ENCODE results near the gene GDF10. TPM values are rescaled to one million over a fixed set of nuclear protein-coding genes. Genes with fewer than 3 reads are reported as not detected.

The GDF10 gene
- total RNA-seq, 1 experiment from 2014 or later, result not detected

DNA sequence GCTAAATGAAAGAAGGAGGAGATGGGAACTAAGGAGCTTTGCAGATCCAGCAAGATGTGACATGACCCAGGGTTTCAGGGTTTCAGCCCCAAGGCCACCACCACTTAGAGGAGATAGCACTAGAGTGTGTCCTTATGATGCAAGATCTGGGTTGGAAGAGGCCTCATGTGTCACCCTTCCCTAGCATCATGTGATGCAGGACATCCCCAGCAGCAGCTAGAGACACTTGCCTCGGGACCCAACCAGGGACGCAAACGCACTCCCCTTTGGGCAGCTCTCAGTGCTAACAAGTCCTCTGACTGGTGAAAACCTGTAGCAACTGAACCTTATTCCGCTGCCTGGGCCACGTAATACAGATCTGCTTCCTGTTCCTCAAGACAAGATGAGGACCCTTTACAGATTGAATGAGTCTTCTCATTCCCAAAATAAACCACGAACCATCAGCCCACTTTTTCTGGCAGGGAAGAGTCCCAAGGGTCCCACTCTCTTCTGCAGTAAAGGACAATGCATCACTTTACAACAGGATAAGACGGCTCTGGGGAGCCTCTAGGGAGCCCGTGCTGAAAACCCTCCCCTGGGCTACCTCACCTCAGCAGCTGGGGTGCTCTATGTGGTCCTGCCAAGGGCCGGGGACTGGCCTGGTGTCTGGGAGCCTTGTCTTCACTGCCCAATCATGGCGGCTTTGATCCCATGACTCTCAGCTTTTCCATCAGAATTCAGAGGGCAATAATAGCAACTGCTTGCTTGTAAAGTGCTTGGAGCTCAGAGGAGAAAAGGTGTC lies 44.8 kb upstream of the GDF10 start:
- H3K36me3 ChIP-seq (ENCODE audit: low read depth, low read length), result no peaks in the 10 kb centered on the region
- no peaks in the 10 kb centered on the region for H3K9me2 ChIP-seq (replicated peaks; ENCODE audit: low read length)
- H3K27me3 ChIP-seq (ENCODE audit: low read length), result peaks cover 12% of the 10 kb centered on the region; the same call in 1 of the 2 replicates
- DNase-seq (no peak), ATAC-seq (no peak)
- H3K4me3 ChIP-seq (ENCODE audit: low read length), result no peak overlapping the region
- no peak overlapping the region for H3K9ac ChIP-seq (ENCODE audit: low read length)
- intact Hi-C loops (cut with micrococcal nuclease), result no loop called here
- ChIA-PET POLR2A (ENCODE audit: unreplicated experiment) (no interaction called here), CTCF (no interaction called here)
- H3K4me2 ChIP-seq (ENCODE audit: low read length), result no peak overlapping the region
- no peaks in the 10 kb centered on the region for H3K4me1 ChIP-seq (ENCODE audit: insufficient read depth, low read length)
- no peaks in the 10 kb centered on the region for H3K9me3 ChIP-seq (ENCODE audit: low read length)
- H4K20me1 ChIP-seq (ENCODE audit: low read length), result no peaks in the 10 kb centered on the region
- BruUV-seq (replicated peaks), result no TSS peak
- TF ChIP-seq, protein P1, sequence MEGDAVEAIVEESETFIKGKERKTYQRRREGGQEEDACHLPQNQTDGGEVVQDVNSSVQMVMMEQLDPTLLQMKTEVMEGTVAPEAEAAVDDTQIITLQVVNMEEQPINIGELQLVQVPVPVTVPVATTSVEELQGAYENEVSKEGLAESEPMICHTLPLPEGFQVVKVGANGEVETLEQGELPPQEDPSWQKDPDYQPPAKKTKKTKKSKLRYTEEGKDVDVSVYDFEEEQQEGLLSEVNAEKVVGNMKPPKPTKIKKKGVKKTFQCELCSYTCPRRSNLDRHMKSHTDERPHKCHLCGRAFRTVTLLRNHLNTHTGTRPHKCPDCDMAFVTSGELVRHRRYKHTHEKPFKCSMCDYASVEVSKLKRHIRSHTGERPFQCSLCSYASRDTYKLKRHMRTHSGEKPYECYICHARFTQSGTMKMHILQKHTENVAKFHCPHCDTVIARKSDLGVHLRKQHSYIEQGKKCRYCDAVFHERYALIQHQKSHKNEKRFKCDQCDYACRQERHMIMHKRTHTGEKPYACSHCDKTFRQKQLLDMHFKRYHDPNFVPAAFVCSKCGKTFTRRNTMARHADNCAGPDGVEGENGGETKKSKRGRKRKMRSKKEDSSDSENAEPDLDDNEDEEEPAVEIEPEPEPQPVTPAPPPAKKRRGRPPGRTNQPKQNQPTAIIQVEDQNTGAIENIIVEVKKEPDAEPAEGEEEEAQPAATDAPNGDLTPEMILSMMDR (conservative IDR thresholded peaks at IDR 0.05; ENCODE audit: low read depth, low read length), result no peak
- TF ChIP-seq EZH2phosphoT487 (IDR thresholded peaks at IDR 0.05; ENCODE audit: borderline replicate concordance, low read length) (no peak), EZH2 (IDR thresholded peaks at IDR 0.05; ENCODE audit: low read length, unreplicated experiment) (no peak)
- no peaks in the 10 kb centered on the region for H3K79me2 ChIP-seq (ENCODE audit: low read length)
- H3F3A ChIP-seq (ENCODE audit: low read length, unreplicated experiment), result no peaks in the 10 kb centered on the region
- no peak overlapping the region for H3K27ac ChIP-seq (ENCODE audit: low read length)
- no peak overlapping the region for H2AFZ ChIP-seq (ENCODE audit: low read length)

DNA sequence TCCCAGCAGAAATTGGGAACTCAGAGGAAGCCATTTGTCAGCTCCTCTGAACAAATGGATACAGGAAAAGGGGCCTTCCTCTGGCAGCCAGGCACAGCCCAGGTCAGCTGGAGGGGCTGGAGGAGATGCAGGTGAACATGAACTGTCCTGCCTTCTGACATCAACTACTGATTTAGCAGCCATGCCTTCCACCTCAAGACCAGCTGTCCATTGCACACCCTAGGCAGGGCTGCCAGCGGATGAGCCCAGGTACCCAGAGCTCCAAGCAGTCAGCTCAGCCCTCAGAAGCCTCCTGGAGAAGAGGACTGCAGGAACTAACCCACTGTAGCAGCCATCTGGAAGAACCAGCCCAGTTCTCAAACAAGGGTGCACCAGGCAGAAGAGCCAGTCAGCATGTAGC lies 44.1 kb upstream of the GDF10 start:
- no peaks in the 10 kb centered on the region for H3K9me3 ChIP-seq (ENCODE audit: low read length)
- H3K9me2 ChIP-seq (replicated peaks; ENCODE audit: low read length), result no peaks in the 10 kb centered on the region
- DNase-seq (no peak), ATAC-seq (no peak)
- no peaks in the 10 kb centered on the region for H3F3A ChIP-seq (ENCODE audit: low read length, unreplicated experiment)
- ChIA-PET POLR2A (ENCODE audit: unreplicated experiment) (no interaction called here), CTCF (no interaction called here)
- no peak overlapping the region for H3K9ac ChIP-seq (ENCODE audit: low read length)
- H3K4me1 ChIP-seq (ENCODE audit: insufficient read depth, low read length), result no peaks in the 10 kb centered on the region
- intact Hi-C loops (cut with micrococcal nuclease), result no loop called here
- H3K36me3 ChIP-seq (ENCODE audit: low read depth, low read length), result no peaks in the 10 kb centered on the region
- no TSS peak for BruUV-seq (replicated peaks)
- H3K27me3 ChIP-seq (ENCODE audit: low read length), result peaks cover 13% of the 10 kb centered on the region; the same call in 1 of the 2 replicates
- H4K20me1 ChIP-seq (ENCODE audit: low read length), result no peaks in the 10 kb centered on the region
- no peak overlapping the region for H3K4me2 ChIP-seq (ENCODE audit: low read length)
- no peak overlapping the region for H2AFZ ChIP-seq (ENCODE audit: low read length)
- no peak overlapping the region for H3K27ac ChIP-seq (ENCODE audit: low read length)
- no peaks in the 10 kb centered on the region for H3K79me2 ChIP-seq (ENCODE audit: low read length)
- no peak overlapping the region for H3K4me3 ChIP-seq (ENCODE audit: low read length)
- TF ChIP-seq EZH2 (IDR thresholded peaks at IDR 0.05; ENCODE audit: low read length, unreplicated experiment) (no peak), EZH2phosphoT487 (IDR thresholded peaks at IDR 0.05; ENCODE audit: borderline replicate concordance, low read length) (no peak)
- TF ChIP-seq, protein P1 (conservative IDR thresholded peaks at IDR 0.05; ENCODE audit: low read depth, low read length), result no peak

DNA sequence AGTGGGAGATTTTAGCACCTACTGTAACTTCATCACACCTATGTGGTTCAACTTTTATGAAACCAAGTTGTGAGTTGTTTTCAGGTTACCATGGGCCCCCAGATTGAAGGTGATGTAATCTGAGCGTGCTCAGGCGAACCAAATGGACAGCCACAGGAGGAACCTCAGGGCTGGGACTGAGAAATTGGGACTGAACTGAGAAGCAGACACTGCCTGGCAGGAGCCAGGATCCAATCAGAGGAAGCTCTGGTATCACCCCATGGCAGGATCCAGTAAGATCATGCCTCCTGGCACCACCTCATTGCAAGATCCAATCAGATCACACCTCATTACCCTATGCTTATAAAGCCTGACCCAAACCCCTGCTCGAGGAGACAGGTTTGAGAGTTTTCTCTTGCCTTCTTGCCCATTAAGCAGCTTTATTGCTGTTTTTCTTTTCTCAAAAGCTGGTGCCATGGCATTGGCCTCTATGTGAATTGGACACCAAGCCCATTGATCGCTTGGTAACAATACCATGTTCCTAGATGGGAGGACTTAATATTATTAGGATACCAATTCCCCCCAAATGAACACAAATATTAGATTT lies 43.2 kb upstream of the GDF10 start:
- POLR2A ChIA-PET (ENCODE audit: unreplicated experiment), result no interaction called here
- DNase-seq, result no peak
- TF ChIP-seq EZH2 (IDR thresholded peaks at IDR 0.05; ENCODE audit: low read length, unreplicated experiment) (no peak), EZH2phosphoT487 (IDR thresholded peaks at IDR 0.05; ENCODE audit: borderline replicate concordance, low read length) (no peak)
- TF ChIP-seq, protein P1 (conservative IDR thresholded peaks at IDR 0.05; ENCODE audit: low read depth, low read length), result no peak

More for the DNA sequence above, 43.2 kb upstream of the GDF10 start:
- no peaks in the 10 kb centered on the region for H3K79me2 ChIP-seq (ENCODE audit: low read length)
- no peaks in the 10 kb centered on the region for H3K36me3 ChIP-seq (ENCODE audit: low read depth, low read length)
- H3K9ac ChIP-seq (ENCODE audit: low read length), result no peak overlapping the region
- intact Hi-C loops (cut with micrococcal nuclease), result no loop called here
- no peak for ATAC-seq
- no peak overlapping the region for H3K4me2 ChIP-seq (ENCODE audit: low read length)
- BruUV-seq (replicated peaks), result no TSS peak
- H4K20me1 ChIP-seq (ENCODE audit: low read length), result no peaks in the 10 kb centered on the region
- no peak overlapping the region for H2AFZ ChIP-seq (ENCODE audit: low read length)
- H3K27ac ChIP-seq (ENCODE audit: low read length), result no peak overlapping the region
- no peaks in the 10 kb centered on the region for H3K9me3 ChIP-seq (ENCODE audit: low read length)
- no peaks in the 10 kb centered on the region for H3F3A ChIP-seq (ENCODE audit: low read length, unreplicated experiment)
- no peaks in the 10 kb centered on the region for H3K4me1 ChIP-seq (ENCODE audit: insufficient read depth, low read length)
- CTCF ChIA-PET, result no interaction called here
- H3K4me3 ChIP-seq (ENCODE audit: low read length), result no peak overlapping the region
- peaks cover 13% of the 10 kb centered on the region; the same call in 1 of the 2 replicates for H3K27me3 ChIP-seq (ENCODE audit: low read length)
- no peaks in the 10 kb centered on the region for H3K9me2 ChIP-seq (replicated peaks; ENCODE audit: low read length)
